Measurements from ENCODE around the gene KCNJ14. TPM values are rescaled to one million over a fixed set of nuclear protein-coding genes. Genes with fewer than 3 reads are reported as not detected.

Gene KCNJ14
- total and polyA plus RNA-seq, 7 donors, result 0.28 to 2.6 (median 1.1) TPM

GRCh38 chr19:48500830-48501493, 45.6 kb downstream of the KCNJ14 start:
- DNase-seq (no peak), ATAC-seq (peak in 1 of 4 donors; percentile 4)
- intact Hi-C loops (cut with DNase I), result no loop called here
- TF ChIP-seq CTCF (IDR thresholded peaks at IDR 0.05), result no peak
- H3K27ac ChIP-seq, result no peak overlapping the region
- no peaks in the 10 kb centered on the region for H3K36me3 ChIP-seq (ENCODE audit: insufficient read depth in 1 of 2, low read depth in 1 of 2)
- no peaks in the 10 kb centered on the region for H3K9me3 ChIP-seq
- H3K4me3 ChIP-seq, result no peak overlapping the region
- WGBS, 3 donors, result 35 to 49% (median 44%) methylated on average over 21 to 32 of the region's 32 CpGs
- H3K4me1 ChIP-seq, result no peaks in the 10 kb centered on the region
- peaks cover 0 to 46% (median 21%) of the 10 kb centered on the region in 3 donors for H3K27me3 ChIP-seq (ENCODE audit: insufficient read depth in 3 of 3, low read length in 2 of 3)

- Histone ChIP-seq H3K27ac (no peak overlapping the region), H3K9me3 (no peaks in the 10 kb centered on the region), H3K4me3 (no peak overlapping the region), H3K27me3 (ENCODE audit: insufficient read depth in 3 of 3, low read length in 2 of 3) (peaks cover 0 to 41% (median 21%) of the 10 kb centered on the region in 3 donors), H3K36me3 (ENCODE audit: insufficient read depth in 1 of 2, low read depth in 1 of 2) (no peaks in the 10 kb centered on the region), H3K4me1 (no peaks in the 10 kb centered on the region)
- DNase-seq (no peak), ATAC-seq (peak; percentile 31 to 53 (median 44))
- 3 to 7% (median 5%) methylated on average over 13 to 20 of the region's 20 CpGs for WGBS, 3 donors
- no peak for TF ChIP-seq CTCF (IDR thresholded peaks at IDR 0.05)
- intact Hi-C loops (cut with DNase I), result no loop called here
Observed at GRCh38 chr19:48501494-48502349, 46.3 kb downstream of the KCNJ14 start.

- DNase-seq (no peak), ATAC-seq (peak in 1 of 4 donors; percentile 9)
- peaks cover 0 to 39% (median 19%) of the 10 kb centered on the region in 3 donors for H3K27me3 ChIP-seq (ENCODE audit: insufficient read depth in 3 of 3, low read length in 2 of 3)
- intact Hi-C loops (cut with DNase I), result no loop called here
- H3K36me3 ChIP-seq (ENCODE audit: insufficient read depth in 1 of 2, low read depth in 1 of 2), result no peaks in the 10 kb centered on the region
- no peak overlapping the region for H3K27ac ChIP-seq
- H3K4me3 ChIP-seq, result no peak overlapping the region
- H3K9me3 ChIP-seq, result no peaks in the 10 kb centered on the region
- no peak for TF ChIP-seq CTCF (IDR thresholded peaks at IDR 0.05)
- no peaks in the 10 kb centered on the region for H3K4me1 ChIP-seq
- 32 to 37% (median 36%) methylated on average over 23 to 27 of the region's 27 CpGs for WGBS, 3 donors
Observed at GRCh38 chr19:48502350-48503018, 47.1 kb downstream of the KCNJ14 start.

- Histone ChIP-seq H3K9me3 (no peaks in the 10 kb centered on the region), H3K4me3 (no peak overlapping the region), H3K36me3 (ENCODE audit: insufficient read depth in 1 of 2, low read depth in 1 of 2) (no peaks in the 10 kb centered on the region), H3K27me3 (ENCODE audit: insufficient read depth in 3 of 3, low read length in 2 of 3) (peaks cover 0 to 8% (median 3%) of the 10 kb centered on the region in 3 donors), H3K27ac (no peak overlapping the region), H3K4me1 (no peaks in the 10 kb centered on the region)
- 60 to 81% (median 67%) methylated on average over 5 of the region's 5 CpGs for WGBS, 3 donors
- ATAC-seq (peak in 3 of 4 donors; percentile 26 to 52 (median 32)), DNase-seq (no peak)
- TF ChIP-seq CTCF (IDR thresholded peaks at IDR 0.05), result peak; percentile 48
- intact Hi-C loops (cut with DNase I), result loop anchor here in 1 of 2 donors (5.0 kb wide), 1 partner anchor 76 kb away; no protein-coding TSS in a partner anchor
Observed at GRCh38 chr19:48506138-48506733, 50.9 kb downstream of the KCNJ14 start.

Measured in psoas muscle (tissue), 8 donors.